Right renal cortex interstitium (tissue), 3 donors: ENCODE data around the gene NATD1. TPM values are rescaled to one million over a fixed set of nuclear protein-coding genes. Genes with fewer than 3 reads are reported as not detected.

Source experiments
- DNase-seq, 3 donors: peaks; one replicate each; pipeline ENCODE4 v3.0.0-alpha.2; 2013; ENCODE audit warnings: low read depth in 3 of 3, low spot score in 2 of 3
- polyA plus RNA-seq, 3 donors: library from polyadenylated mRNA; unstranded; fragments of 120-200 nt; gene quantifications; one replicate each; pipeline ENCODE4 v1.2.1, GENCODE V29; 2013; ENCODE audit not compliant: insufficient read length in 3 of 3

The NATD1 gene, protein sequence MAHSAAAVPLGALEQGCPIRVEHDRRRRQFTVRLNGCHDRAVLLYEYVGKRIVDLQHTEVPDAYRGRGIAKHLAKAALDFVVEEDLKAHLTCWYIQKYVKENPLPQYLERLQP
- 10 to 100 TPM; 11.3 to 12.6 (median 12.1) TPM for polyA plus RNA-seq

DNA sequence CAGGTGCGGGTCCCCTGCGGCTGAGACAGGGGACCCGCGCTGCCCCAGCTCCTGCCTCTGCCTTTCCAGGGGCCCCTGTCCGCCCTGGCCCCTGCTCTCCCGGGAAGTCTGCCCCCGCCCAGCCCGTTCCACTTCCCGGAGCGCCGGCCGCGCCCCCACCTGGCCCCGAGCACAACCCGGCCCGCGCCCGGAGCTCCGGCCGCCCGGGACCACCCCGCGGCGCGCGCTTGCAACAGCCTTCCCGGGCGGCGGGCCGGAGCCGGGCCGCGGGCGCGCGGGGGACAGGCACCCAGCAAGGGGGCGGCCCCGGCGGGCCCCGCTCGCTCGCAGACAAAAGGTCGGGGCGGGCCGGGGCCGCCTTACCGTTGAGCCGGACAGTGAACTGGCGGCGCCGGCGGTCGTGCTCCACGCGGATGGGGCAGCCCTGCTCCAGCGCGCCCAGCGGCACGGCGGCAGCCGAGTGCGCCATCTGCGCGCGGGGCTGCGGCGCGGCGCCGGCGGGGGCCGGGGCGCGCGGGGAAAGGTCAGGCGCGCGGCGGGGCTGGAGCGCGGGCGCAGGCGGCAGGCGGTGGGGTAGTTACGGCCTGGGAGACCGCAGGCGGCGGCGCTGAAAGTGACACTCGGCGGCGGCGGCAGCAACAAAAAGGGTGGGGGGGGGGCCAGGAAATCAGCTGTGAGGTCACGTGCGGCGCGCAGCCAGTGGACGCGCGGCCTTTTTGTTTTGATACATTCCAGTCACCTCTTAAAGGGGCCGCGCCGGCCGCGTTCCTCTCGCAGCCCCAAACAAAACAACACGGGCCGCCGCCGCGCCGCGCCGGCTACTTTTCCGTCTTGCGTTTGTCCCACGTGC lies at the start of gene NATD1:
Gene NATD1, minus strand, starts transcription at position 615 of the 850 bp plus-strand sequence. Its CDS starts 146 bp downstream, at position 469.
- DNase-seq, result peak in 2 of 3 donors; percentile 65 to 69

DNA sequence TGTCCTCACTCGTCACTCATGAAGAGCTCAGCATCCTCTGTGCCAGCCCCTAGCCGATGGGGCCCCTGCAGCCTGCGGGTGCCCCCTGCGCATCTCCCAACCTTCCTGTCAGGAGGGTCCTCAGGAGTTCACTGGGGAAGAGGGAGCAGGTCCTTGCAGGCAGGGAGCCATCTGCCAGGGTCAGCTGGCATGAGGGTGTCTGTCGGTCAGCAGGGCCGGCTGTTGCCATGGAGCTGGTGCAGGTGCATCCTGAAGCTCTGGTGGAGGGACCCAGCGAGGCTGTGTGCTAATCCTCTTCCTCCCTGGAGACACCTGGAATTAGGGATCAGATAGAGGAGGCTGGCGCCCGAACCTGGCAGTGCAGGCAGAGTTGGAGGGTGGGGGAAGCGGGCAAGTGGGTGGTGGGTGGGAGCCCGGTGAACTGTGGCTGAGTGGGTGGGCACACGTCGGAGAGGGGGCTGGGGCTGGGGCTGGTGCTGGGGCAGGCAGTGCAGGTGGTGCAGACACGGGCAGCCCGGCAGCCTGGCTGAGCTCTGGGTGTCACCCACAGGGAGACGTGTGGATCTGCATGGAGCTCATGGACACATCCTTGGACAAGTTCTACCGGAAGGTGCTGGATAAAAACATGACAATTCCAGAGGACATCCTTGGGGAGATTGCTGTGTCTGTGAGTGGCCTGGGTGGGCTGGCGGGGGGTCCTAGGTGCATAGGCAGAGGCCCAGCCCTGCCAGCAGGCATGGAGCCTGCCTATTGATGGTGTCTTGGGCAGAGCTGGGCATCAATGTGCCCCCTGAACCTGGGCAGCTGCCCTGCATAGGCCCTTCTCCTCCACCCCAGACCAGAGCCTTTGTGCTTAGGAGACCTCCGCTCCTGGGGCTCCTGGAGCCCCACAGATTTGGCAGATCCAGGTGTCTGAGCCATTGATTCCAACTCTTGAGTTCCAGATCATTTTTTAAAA lies 48.7 kb upstream of the NATD1 start:
- DNase-seq, result no peak

DNA sequence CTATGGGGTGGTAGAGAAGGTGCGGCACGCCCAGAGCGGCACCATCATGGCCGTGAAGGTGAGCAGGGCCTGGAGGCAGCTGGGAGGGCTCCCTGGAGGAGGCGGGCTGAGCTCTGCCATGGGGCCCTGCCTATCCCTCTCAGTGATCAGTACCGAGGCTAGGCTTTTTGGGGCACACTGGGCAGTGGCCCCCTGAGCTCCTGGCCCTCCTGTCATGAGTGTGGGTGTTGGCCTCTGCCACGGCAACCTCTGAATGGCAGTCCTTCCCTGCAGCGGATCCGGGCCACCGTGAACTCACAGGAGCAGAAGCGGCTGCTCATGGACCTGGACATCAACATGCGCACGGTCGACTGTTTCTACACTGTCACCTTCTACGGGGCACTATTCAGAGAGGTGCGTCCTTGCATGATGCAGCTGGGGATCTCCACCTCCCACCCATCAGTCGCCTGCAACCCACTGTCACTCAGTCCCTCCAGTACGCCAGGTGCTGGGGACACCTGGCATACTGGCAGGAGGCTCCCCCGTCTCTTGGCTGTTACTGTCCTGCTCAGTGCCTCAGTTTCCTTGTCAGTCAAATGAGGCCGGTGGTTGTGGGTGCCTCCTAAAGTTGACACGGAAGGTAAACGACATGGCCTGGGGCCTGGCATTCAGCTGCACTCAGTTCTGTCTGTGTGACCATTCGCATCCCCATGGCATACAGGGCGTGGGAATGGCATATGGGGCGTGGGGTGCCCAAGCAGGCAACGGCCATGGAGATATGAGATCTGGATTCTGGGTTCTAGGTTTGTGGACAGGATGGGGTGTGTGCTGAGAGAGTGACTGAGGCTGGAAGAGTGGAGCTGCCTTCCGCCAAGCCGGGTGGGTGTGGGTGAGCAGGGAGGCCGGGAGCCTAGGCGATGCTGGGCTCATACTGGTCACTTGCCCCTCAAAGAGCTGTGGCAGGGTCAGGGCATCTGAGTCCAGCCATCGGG lies 47.7 kb upstream of the NATD1 start:
- no peak for DNase-seq

DNA sequence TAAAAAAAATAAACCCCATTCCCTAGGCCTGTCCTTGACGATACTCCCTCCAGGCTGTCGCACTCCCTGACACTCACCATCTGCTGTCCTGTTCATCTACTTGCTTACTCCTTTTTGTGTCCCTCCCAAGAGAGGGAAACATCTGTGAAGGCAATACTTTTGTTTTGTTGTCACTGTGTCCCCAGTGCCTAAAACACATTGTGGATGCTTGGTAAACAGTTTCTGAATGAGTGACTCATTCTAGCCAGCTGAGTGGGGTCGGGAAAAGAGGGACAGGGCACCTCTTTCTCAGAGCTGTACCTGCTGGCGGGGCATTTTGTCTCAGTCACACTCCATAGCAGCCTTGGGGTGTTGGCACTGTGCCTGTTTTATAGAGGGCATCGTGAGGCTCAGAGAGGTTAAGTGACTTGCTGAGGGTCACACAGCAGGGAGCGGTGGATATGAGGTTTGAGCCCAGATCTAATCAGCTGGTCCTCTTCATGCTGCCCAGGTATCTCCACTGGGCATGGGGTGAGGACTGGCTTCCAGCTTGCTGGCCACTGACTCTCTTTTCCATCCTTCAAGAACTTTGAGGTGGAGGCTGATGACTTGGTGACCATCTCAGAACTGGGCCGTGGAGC lies 46.9 kb upstream of the NATD1 start:
- DNase-seq, result no peak

DNA sequence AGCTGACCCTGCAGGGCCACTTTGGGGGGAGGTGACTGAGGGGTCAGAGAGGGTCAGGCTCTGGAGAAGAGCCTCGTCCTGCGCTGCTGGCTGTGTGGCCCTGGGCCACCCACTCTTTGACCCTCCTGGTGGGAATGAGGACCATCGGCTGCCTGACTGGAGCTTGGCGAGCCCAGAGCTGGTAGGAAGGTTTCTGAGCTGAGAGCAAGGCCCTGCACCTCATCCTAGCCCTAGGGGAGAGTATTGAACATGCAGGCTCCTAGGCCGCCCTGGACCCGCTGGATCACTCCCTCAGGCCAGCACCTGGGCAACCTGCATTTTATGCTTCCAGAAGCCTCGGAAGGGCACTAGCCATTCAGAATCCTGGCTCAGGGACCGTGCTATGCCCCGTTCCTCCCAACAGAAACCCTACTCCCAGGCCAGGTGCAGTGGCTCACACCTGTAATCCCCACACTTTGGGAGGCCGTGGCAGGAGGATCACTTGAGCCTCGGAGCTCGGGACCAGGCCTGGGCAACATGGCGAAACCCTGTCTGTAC lies 45.8 kb upstream of the NATD1 start:
- no peak for DNase-seq

DNA sequence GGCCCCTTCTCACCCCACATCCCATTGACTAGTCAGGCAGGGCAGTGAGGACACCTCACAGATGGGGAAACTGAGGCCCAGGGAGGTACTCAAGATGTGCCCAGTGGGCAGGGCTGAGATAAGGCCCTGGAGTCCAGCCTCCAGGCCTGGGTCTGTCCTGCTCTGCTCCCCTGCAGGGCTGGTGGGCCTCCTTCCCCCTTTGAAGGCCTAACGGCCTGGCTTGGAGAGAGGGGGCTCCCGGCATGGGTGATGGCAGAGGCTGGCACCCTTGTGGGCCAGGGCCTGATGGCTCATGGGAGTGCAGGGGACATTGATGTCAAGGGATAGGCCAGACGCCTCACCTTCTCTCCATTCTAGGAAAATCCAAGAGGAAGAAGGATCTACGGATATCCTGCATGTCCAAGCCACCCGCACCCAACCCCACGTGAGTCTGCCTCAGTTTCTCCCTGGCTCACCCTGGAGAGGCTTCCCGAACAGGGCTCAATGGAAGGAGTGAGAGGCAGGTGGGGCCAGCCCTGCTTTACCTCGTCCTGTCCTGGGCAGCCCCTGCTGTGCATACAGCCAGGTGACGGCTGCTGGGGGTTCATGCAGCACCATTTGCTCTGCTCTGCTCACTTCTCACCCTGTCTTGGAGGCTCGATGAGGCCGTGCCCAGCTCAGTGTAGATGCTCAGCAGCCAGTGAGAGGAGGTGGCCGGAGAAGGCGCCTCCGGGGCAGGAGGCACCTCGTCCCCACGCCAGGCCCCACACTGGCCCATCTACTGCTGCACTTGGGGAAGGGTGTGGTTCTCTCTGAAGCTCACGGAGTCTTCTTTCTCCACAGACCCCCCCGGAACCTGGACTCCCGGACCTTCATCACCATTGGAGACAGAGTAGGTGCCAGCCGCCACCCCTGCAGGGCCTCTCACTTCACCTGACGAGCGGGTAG lies 45.1 kb upstream of the NATD1 start:
- no peak for DNase-seq

DNA sequence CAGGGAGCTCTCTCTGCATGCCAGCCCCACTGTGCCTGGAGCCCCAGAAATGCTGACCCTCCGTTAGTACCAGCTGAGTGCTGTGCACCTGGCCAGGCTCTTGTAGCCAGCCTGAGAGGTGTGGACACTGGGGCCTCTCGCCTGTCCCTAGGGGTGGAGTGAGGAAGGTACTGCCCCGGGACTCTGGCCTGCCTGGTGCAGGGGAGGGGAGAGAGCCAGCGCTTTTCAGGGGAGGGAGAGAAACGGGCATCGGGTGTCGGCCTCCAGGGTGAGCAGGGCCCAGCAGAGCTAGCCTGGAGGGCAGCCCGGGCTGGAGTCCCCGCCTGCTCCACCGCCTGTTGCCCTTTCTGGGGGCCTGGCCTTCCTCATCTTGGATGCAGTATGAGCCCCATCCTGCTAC lies 44.4 kb upstream of the NATD1 start:
- no peak for DNase-seq

DNA sequence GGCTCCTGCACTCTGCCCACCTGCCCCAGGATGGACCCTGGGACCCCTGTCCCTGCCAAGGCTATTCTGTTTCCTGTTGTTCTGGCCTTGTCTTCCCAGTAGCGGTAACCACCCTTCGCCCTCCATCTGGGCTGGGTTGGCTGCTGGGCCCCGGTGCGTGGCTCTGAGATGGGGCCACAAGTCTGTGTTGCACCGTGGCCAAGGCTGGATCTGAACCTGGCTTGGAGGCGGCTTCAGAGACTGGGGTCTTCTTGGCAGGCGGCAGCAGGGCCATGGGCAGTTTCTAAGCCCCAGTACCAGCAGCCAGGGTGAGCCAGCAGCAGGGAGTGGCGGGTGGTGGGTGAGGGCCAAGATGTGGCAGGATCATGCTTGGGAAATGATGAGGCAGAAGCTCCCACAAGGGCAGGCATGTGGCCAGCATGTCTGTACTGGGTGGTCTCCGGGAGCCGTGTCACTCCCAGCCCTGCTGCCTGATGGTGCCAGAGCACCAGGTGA lies 43.9 kb upstream of the NATD1 start:
- DNase-seq, result no peak

DNA sequence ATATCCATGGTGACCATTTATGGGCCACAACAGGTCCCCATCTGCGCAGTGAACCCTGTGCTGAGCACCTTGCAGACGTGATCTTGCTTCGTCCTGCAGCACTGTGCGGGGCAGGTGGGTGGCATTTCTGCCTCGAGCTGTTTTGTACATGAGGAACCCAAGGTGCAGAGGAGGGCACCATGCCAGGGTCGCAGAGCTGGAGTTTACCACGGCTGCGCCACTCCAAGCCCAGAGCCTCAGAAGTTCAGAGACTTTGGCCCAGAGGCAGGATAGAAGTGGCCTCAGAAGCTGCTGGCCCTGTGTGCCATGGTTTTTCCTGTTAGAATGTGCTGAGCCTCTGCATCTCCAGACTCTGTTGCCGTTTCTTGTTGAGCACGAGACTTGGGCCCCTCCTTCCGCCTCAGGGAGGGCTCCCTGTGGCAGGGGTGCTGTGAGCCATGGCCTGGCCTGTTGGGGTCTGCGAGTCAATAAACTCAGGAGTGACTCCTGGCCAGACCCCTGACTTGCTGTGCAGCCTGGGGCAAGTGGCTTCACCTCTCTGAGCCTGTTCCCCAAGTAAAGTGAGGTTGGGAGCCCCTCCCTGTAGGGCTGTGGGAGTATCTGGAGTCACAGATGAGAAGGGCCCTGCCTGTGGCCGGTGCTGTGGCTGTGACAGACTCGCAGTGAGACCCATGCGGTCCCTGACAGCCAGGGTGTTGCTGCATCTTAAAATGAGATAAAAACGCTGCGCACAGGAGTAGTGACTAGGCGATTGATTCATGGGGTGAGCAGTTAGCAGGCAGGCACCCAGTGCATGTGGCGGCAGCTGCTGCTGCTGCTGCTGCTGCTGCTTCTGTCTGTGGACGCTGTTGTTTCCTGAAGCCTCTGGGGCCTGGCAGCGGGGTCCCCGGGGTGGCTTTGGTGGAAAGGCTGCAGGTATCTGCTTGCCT lies 43.2 kb upstream of the NATD1 start:
- DNase-seq, result no peak

DNA sequence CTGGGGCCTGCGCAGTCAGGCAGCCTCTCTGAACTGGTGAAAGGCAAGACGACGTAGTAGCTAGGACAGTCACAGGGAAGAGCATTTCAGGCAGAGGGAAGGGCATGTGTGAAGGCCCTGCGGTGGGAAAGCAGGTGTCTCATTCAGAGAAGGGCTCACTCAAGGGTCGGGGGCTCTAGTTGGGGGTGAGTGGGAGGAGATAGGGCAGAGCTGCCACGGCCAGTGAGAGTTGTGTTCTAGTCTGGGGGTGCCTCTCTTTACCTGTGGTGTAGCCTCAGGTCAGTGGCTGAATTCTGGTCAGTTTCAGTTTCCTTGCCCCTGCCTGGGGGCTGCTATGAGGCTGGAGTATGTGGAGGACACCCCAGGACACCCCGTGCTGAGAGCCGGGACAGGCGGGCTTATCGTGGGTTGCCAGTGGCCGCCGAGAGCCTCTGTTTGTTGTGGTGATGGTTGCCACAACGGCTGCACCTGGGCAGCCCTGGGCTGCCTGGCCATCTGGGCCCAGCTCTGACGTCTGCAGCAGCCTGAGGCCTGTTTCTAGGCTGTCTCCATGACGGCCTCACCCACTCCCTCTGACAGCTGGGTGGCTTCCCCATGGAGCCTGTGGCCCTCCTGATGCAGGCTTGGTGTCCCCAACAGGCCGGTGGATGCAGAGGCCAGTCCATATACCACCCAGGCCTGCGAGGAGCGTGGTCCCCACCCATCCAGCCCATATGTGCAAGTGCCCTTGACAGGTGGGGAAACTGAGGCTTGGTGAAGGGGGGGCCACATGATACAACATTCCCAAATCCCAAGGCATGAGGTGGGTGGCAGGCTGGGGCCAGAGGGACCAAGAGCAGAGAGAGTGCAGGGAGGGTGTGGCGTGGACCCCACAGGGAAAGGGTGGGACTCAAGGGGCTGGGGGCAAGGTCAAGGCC lies 42.1 kb upstream of the NATD1 start:
- no peak for DNase-seq

DNA sequence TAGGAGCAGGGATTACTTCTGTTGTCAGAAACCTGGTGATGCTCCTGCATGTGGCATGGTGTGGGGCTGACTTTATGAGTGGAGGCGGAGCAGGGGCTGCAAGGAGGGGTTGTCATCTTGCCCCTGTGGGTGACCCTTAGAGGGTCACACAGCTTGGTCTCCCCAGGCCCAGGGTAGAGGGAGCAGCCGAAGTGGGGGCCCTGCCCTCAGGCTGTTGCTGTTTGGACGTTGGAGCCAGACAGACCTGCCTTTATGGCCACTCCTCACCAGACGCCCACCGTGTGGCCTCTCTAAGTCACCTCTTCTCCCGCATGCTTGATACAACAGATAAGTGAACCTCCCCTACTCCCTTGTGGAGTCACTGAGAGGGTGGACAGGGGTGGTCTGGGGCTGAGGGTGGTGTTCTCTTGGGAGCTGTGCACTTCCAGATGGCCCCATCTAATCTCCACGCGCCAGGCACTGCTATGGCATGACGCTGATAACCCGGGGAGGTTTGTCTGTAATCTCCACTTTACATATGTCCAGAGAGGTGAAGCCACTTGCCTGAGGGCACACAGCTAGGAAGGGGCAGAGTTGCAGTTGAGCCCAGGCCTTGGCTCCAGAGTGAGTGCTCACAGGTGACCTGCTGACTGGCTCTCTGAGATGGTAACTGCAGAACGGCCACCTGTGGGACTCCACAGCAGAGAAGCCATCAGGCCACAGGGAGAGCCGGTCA lies 41.3 kb upstream of the NATD1 start:
- no peak for DNase-seq

DNA sequence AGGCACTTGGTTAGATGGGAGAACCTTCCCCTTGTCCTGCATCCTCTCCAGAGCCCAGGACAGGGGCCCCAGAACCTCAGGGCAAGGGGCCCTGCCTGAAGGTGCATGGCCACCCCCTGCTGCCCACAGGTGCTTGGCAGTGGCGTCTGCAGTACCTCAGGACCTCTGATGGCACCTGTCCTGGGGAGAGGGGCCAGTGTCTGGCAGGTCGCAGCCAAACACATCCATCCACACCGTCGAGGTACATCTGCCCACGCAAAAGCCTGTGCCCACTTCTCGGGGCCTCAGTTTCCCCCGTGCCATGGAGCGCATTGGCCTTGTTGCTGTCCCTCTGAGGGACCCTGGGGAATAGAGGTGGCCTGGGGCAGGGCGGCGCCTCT lies 40.6 kb upstream of the NATD1 start:
- no peak for DNase-seq

DNA sequence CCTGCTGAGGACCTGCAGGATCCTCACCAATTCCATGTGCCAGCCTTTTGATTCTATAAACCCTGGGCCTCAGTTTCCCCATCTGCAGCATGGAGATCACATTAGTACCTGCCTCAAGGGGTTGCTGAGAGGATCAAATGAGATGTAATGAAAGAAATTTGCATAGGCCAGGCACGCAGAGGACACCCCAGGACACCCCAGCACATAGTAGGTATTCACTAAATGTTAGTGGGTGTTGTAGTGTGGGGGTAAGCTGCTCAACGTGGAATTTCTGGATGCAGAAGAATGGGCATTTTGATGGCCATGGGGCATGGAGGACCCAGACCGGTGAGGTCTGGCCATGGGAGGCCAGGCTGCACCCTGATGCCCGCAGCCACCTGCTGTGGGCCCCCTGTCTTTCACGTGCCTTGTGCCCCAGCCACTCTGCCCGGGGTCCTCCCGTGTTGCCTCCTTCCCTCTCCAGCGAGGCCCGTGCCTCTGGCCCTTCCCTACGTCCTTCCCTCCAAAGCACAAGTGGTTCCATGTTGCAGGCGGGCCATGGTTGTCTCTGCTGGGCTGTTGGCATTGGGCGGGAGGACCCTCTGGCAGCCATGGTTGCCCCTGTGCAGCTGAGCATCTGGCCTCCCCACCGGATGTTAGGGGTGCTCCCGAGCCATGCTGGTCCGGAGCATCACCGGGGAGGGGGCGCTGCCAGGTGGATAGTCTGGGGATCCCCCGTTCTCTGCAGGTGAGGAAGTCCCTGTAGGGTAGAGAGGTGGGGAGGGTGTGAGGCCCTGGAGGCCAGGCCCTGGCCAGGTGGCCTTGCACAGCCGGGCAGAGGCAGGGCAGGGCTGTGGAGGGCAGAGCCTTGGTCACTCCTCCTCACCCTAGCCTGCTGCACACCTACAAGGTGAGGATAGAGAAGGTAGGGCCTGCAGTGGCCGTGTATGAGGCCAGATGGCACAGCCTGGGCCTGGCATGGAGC lies 39.9 kb upstream of the NATD1 start:
- no peak for DNase-seq

DNA sequence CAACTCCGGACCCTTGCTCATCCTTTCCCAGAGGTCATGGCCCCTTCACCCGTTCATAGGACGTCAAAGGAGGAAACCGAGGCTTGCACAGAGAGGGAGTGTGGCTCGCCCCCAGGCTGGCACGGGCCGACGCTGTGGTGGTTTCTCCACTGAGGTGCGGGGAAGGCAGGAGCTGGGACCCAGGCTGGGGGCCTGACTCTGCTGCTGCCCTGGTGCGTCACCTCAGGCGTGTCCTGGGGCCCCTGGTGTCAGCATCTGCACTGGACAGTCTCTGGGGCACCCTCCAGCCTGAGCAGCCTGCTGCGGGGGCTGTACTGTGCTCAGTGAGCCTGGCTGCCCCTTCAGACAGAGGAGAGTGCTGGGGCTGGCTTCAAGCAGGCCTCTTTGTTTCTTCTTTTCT lies 38.7 kb upstream of the NATD1 start:
- DNase-seq, result no peak
